Adrenal gland (tissue), 12 donors: ENCODE data around the gene ARHGEF11. TPM values are rescaled to one million over a fixed set of nuclear protein-coding genes. Genes with fewer than 3 reads are reported as not detected.
A peak's percentile ranks its signal among the peaks of the same experiment; 100 is the strongest.

ENCODE experiments used
- DNase-seq, 7 donors: peaks; one replicate each; pipeline ENCODE4 v3.0.0-alpha.2; 2019 to 2020
- H3K27ac ChIP-seq, 5 donors: fragments of 200-600 bp; sonication (generic) in 4 of 5; 1 replicate in 3 of 5; 2 replicates in 2 of 5; pipeline versions ENCODE4 v1.5.1 to v1.8.0; 2016 to 2020; ENCODE audit warnings: mild to moderate bottlenecking in 1 of 5
- H3K27me3 ChIP-seq: fragments of 200-600 bp; 2 replicates; pipeline ENCODE4 v1.8.0; 2021
- H3K36me3 ChIP-seq, 2 donors: fragments of 200-600 bp; replicated peaks in 1 of 2; 1 replicate in 1 of 2; 2 replicates in 1 of 2; pipeline versions ENCODE4 v1.5.1 to v1.8.0; 2018 to 2022
- H3K4me1 ChIP-seq, 2 donors: fragments of 200-600 bp; replicated peaks in 1 of 2; 1 replicate in 1 of 2; 2 replicates in 1 of 2; pipeline versions ENCODE4 v1.5.1 to v1.8.0; 2018 to 2021
- H3K4me3 ChIP-seq, 4 donors: fragments of 200-600 bp; sonication (generic) in 3 of 4; one replicate each; pipeline ENCODE4 v1.5.1; 2016 to 2018
- H3K9me3 ChIP-seq, 3 donors: fragments of 200-600 bp; sonication (generic) in 1 of 3; replicated peaks in 1 of 3; 1 replicate in 2 of 3; 2 replicates in 1 of 3; pipeline versions ENCODE4 v1.5.1 to v1.8.0; 2016 to 2021
- POLR2A ChIP-seq, 2 donors: fragments of 450-650 bp; IDR thresholded peaks; one replicate each; pipeline ENCODE4 v1.6.1; 2017; ENCODE audit warnings: antibody characterized with exemption in 2 of 2, mild to moderate bottlenecking in 2 of 2, moderate library complexity in 1 of 2
- WGBS, 4 donors: extraction: QIAGEN DNeasy Blood & Tissue Kit in 2 of 4; methylation state at CpG; one replicate each; pipeline versions ENCODE4 v1.1.5 to v1.1.7; 2013 to 2017; 5-methylcytosine and 5-hydroxymethylcytosine counted together
- intact Hi-C, 2 donors: fragments of 100-400 bp; cut with DNase I; formaldehyde crosslinking; loops; one replicate each; pipeline versions ENCODE4 v1.14.1 to v1.15.0; 2022 to 2023
- polyA plus RNA-seq, 3 donors: library from polyadenylated mRNA; stranded (reverse); fragments of 200-250 nt in 2 of 3; fragments of 350-450 nt in 1 of 3; fragmentation: Illumina TruSeq in 1 of 3; extraction: RNeasy Lipid Tissue Mini Kit (QIAGEN cat#74804) in 1 of 3; gene quantifications; one replicate each; pipeline ENCODE4 v1.2.3, GENCODE V29; 2013 to 2014
- total RNA-seq, 9 donors: library from RNA; depleted of rRNA in 4 of 9; stranded (reverse); fragments of >200 nt in 4 of 9; fragments of 120-200 nt in 1 of 9; fragmentation: NEBNext Ultra II Directional in 1 of 9; extraction: Animal tissue kit (Norgen Biotek cat#: 25700) in 1 of 9; gene quantifications; one replicate each; pipeline versions ENCODE4 v1.1.0 to v1.2.4, GENCODE V29; 2013 to 2023
- TF ChIP-seq, protein P1 (sequence below), 6 experiments: fragments of 450-650 bp in 4 of 6; fragments of 200-600 bp in 2 of 6; sonication (generic) in 1 of 6; IDR thresholded peaks; 1 replicate in 5 of 6; 2 replicates in 1 of 6; pipeline versions ENCODE4 v1.5.1 to v1.8.0; 2016 to 2021; ENCODE audit warnings: antibody characterized with exemption in 6 of 6, mild to moderate bottlenecking in 2 of 6, moderate library complexity in 1 of 6
- donor health status: healthy with polysubstance abuse.
- donor health status: Bipolar disorder and iron deficiency.
- donor health status: DM: yes; HTN: yes; CAD: no.
- donor health status: DM: no; HTN: no; CAD: no.
- donor health status: DM: no; HTN: no; CAD: no.
- donor health status: DM: yes; HTN: yes; CAD: no.

ARHGEF11 gene
- total and polyA plus RNA-seq, 12 donors = 14.2 to 69.2 (median 38.3) TPM

DNA sequence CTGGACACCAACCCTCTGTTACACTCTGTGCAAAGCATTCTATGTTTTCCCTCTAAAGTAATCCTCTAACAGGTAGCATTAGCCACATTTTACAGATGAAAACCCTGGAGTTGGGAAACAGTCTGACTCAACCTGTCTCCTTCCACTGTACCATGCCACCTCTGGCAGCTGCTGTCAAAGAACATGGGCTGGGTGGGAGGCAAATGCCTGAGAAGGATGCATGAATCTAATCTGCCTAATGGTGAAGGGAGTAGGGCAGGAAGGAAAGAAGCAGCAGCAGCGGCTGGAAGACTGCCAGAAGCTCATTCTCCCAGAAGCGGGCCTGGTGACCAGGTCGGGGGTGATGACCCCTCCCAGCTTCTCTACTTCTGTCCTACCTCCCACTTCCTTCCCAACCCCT is 103.4 kb downstream of the ARHGEF11 start:
- H3K36me3 ChIP-seq = peaks cover 0 to 88% of the 10 kb centered on the region in 2 donors
- H3K4me1 ChIP-seq = no peaks in the 10 kb centered on the region
- WGBS, 4 donors = 66 to 89% (median 76%) methylated on average over 3 of the region's 3 CpGs
- H3K27me3 ChIP-seq = no peaks in the 10 kb centered on the region
- DNase-seq = peak in 1 of 7 donors; percentile 5
- TF ChIP-seq, protein P1, sequence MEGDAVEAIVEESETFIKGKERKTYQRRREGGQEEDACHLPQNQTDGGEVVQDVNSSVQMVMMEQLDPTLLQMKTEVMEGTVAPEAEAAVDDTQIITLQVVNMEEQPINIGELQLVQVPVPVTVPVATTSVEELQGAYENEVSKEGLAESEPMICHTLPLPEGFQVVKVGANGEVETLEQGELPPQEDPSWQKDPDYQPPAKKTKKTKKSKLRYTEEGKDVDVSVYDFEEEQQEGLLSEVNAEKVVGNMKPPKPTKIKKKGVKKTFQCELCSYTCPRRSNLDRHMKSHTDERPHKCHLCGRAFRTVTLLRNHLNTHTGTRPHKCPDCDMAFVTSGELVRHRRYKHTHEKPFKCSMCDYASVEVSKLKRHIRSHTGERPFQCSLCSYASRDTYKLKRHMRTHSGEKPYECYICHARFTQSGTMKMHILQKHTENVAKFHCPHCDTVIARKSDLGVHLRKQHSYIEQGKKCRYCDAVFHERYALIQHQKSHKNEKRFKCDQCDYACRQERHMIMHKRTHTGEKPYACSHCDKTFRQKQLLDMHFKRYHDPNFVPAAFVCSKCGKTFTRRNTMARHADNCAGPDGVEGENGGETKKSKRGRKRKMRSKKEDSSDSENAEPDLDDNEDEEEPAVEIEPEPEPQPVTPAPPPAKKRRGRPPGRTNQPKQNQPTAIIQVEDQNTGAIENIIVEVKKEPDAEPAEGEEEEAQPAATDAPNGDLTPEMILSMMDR (IDR thresholded peaks at IDR 0.05) = no peak
- no peak for TF ChIP-seq POLR2A (IDR thresholded peaks at IDR 0.05)
- no peak overlapping the region for H3K4me3 ChIP-seq
- intact Hi-C loops = no loop called here
- H3K27ac ChIP-seq = no peak overlapping the region
- no peaks in the 10 kb centered on the region for H3K9me3 ChIP-seq

DNA sequence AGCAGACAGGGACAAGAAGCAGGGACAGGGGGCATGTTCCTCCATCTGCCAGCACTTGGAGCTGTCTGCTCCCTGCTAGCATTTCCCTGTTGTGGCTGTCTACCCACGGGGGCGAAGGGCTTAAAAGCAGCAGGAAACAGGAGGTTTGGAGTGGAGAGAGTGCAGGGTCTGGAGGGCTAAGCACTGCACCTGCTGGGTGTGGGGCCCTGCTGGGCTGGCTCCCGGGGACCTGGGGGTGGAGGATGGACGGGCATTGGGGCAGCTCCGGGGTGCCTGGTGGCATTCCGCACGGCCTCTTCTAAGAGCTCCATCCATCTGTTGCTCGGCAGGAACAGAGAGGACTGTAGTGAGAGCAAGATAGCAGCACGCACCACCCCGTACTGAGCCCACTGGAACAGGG is 103.9 kb downstream of the ARHGEF11 start:
- 93 to 95% (median 94%) methylated on average over 9 to 10 of the region's 10 CpGs for WGBS, 4 donors
- Histone ChIP-seq H3K9me3 (no peaks in the 10 kb centered on the region), H3K36me3 (peaks cover 0 to 88% of the 10 kb centered on the region in 2 donors), H3K4me1 (no peaks in the 10 kb centered on the region), H3K27me3 (no peaks in the 10 kb centered on the region), H3K4me3 (no peak overlapping the region), H3K27ac (no peak overlapping the region)
- TF ChIP-seq POLR2A (IDR thresholded peaks at IDR 0.05) = no peak
- TF ChIP-seq, protein P1 (IDR thresholded peaks at IDR 0.05) = no peak
- peak in 1 of 7 donors; percentile 3 for DNase-seq
- intact Hi-C loops = no loop called here

DNA sequence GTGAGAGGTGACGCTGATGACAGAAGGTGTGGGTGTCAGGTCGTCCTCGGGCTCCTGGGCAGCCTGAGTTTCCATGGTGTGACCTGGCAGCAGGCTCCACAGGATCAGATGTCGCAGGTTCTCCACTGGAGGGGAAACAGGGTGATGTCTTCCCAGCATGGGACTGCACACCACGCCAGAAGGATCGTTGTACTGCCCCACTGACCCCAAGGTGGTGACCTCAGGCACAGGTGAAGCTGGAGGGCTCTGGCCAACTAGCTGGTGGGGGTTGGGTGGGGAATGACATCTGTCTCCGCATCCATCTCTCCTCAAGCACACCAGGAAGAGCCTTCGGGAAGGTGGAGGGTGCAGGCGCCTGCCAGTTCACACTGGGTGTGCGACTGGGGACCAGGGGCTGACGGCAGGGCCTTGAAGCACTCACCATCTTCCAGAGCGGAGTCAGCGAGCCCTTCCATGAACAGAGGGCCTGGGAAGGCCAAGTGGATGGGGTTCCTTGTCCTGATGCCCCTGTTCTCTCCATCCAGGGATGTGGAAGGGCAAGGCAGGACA is 105.7 kb downstream of the ARHGEF11 start:
- Histone ChIP-seq H3K36me3 (peaks cover 0 to 82% of the 10 kb centered on the region in 2 donors), H3K4me1 (no peaks in the 10 kb centered on the region), H3K9me3 (no peaks in the 10 kb centered on the region), H3K27ac (no peak overlapping the region), H3K4me3 (no peak overlapping the region), H3K27me3 (no peaks in the 10 kb centered on the region)
- intact Hi-C loops = no loop called here
- TF ChIP-seq, protein P1 (IDR thresholded peaks at IDR 0.05) = no peak
- TF ChIP-seq POLR2A (IDR thresholded peaks at IDR 0.05) = no peak
- DNase-seq = peak in 1 of 7 donors; percentile 5
- WGBS, 4 donors = 93 to 95% (median 94%) methylated on average over 8 to 13 of the region's 13 CpGs

DNA sequence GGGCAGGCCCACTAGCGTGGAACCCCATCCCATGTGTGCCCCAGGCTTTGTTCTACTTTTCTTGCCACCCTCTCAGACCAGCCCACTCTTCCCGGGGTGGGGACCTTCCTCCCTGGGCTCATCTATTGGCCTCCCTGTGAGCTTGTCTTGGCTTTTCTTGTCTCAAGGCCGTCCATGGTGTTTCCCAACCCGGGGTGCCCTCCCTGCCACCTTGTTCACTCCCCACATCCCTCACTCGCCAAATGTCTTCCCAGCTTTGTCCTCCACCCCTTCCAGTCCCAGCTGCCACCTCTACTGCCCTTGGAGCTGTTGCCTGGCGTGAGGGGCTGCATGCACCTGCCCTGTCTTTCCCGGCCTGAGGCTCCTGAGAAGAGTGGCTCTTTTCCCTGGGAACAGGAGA is 106.7 kb downstream of the ARHGEF11 start:
- H3K9me3 ChIP-seq = no peaks in the 10 kb centered on the region
- intact Hi-C loops = no loop called here
- no peak overlapping the region for H3K4me3 ChIP-seq
- TF ChIP-seq, protein P1 (IDR thresholded peaks at IDR 0.05) = no peak
- peak in 4 of 7 donors; percentile 29 to 53 (median 44) for DNase-seq
- H3K27me3 ChIP-seq = no peaks in the 10 kb centered on the region
- no peaks in the 10 kb centered on the region for H3K4me1 ChIP-seq
- H3K36me3 ChIP-seq = peaks cover 0 to 71% of the 10 kb centered on the region in 2 donors
- 63 to 84% (median 69%) methylated on average over 7 of the region's 7 CpGs for WGBS, 4 donors
- no peak overlapping the region for H3K27ac ChIP-seq
